Epithelial cell of proximal tubule (primary cell): ENCODE measurements around the gene ACADS. TPM values are rescaled to one million over a fixed set of nuclear protein-coding genes. Genes with fewer than 3 reads are reported as not detected.

Experiments
- DNase-seq: peaks from one replicate; pipeline ENCODE4 v3.0.0-alpha.2; 2011; ENCODE audit warnings: low read depth
- H3K4me3 ChIP-seq: 2 replicates; pipeline ENCODE4 v1.5.1; 2011; ENCODE audit warnings: low read depth, mild to moderate bottlenecking, low read length
- total RNA-seq: library from RNA; depleted of rRNA; stranded (reverse); fragments of >200 nt; gene quantifications from 2 replicates; pipeline ENCODE4 v1.2.3, GENCODE V29; 2015
- TF ChIP-seq, protein P1 (sequence below): conservative IDR thresholded peaks from 2 replicates; pipeline ENCODE4 v1.5.1; 2012; ENCODE audit warnings: low read depth, mild to moderate bottlenecking, low read length

The ACADS gene
- total RNA-seq, 1 donor from 2014 or later: 25.3 TPM

DNA sequence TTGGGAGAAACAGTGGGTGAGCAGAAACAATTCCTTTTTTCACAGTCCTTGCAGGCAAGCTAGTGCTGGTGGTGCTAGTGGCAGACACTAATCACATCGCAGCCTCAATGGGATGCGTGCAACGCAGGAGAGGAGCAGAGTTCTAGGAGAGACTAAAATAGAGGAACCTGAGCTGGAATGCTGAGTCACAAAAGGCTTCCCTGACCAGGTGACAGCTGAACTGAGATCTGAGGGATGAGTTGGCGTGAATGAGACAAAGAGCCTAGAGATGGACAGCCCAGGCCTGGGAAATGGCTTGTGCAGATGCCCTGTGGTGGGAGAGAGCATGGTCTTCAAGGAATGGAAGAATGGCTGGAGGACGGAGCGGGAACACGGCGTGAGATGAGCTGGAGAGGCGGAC, 25.8 kb downstream of the ACADS start:
- H3K4me3 ChIP-seq: no peak overlapping the region
- TF ChIP-seq, protein P1, sequence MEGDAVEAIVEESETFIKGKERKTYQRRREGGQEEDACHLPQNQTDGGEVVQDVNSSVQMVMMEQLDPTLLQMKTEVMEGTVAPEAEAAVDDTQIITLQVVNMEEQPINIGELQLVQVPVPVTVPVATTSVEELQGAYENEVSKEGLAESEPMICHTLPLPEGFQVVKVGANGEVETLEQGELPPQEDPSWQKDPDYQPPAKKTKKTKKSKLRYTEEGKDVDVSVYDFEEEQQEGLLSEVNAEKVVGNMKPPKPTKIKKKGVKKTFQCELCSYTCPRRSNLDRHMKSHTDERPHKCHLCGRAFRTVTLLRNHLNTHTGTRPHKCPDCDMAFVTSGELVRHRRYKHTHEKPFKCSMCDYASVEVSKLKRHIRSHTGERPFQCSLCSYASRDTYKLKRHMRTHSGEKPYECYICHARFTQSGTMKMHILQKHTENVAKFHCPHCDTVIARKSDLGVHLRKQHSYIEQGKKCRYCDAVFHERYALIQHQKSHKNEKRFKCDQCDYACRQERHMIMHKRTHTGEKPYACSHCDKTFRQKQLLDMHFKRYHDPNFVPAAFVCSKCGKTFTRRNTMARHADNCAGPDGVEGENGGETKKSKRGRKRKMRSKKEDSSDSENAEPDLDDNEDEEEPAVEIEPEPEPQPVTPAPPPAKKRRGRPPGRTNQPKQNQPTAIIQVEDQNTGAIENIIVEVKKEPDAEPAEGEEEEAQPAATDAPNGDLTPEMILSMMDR: no peak
- no peak for DNase-seq

DNA sequence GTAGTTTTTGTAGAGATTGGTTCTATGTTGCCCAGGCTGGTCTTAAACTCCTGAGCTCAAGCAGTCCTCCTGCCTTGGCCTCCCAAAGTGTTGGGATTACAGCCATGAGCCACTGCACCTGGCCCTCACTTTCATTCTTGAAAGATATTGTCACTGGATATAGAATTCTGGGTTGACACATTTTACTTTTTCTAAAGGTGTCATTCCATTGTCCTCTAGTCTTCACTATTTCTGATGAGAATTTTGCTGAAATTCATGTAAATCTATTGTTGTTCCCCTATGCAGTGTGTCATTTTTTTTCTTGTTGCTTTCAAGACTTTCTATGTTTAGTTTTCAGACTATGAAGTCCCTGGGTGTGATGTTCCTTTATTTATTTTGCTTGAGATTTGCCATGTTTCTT, 29.2 kb downstream of the ACADS start:
- TF ChIP-seq, protein P1: no peak
- no peak overlapping the region for H3K4me3 ChIP-seq
- DNase-seq: no peak

DNA sequence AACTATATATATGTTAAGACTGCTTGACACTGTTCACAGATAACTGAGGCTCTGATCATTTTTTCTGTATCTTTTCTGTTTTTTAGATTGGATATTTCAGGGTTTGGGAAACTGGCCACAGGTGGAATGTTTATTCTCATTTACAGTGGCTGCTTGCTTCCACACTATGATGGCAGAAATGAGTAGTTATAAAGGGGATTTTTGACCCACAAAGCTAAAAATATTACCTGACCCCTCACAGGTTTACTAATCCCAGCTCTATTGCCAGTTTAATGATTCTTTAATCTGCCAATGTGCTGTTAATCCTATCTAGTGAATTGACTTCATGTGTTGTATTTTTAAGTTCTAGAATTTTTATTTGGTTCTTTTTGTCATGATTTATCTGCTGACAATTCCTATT, 29.6 kb downstream of the ACADS start:
- DNase-seq: no peak
- H3K4me3 ChIP-seq: no peak overlapping the region
- TF ChIP-seq, protein P1: no peak

DNA sequence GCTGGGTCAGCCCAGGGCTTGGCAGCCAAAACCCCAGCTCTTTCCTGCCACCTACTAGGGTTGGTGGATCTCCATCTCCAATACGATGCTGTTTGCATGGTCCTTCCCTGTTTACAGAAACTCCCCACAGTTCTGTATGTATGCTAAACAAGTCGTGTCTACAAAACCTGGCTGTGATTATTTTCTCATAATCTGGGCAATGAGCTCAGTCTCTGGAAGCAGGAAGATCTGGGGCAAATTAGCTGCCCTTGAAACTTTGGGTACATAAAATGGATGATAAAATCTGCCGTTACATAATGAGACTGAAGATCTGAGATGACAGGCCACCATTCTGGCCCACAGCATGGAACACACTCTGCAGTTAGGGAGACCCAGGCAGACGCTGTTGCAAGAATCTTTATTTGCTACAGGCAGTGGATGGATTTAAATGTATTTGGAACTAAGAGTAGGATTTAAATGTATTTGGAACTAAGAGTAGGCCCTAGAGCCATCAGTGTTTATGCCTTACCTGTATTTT, 31.7 kb downstream of the ACADS start:
- TF ChIP-seq, protein P1: no peak
- no peak for DNase-seq

DNA sequence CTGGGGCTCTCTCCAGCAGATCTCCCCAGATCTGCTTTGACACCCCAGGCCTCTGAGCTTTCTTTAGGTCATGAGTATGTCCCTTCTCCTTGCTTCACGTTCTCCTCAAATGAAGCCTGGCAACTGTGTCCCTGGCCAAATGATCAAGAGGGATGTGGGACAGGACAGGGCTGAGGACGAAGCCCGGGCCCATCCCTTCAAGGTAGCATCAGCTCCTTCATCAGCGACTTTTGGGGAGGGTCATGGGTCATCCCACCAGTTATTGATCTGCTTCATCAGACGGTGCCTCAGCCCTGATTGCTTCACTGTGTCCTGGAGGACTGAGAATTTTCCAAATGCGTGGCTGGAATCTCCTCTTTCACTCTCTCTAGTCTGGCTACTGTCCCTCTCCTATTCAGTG, 32.3 kb downstream of the ACADS start:
- DNase-seq: no peak
- TF ChIP-seq, protein P1: no peak
- no peak overlapping the region for H3K4me3 ChIP-seq

More for the DNA sequence above, 31.7 kb downstream of the ACADS start:
- no peak overlapping the region for H3K4me3 ChIP-seq

DNA sequence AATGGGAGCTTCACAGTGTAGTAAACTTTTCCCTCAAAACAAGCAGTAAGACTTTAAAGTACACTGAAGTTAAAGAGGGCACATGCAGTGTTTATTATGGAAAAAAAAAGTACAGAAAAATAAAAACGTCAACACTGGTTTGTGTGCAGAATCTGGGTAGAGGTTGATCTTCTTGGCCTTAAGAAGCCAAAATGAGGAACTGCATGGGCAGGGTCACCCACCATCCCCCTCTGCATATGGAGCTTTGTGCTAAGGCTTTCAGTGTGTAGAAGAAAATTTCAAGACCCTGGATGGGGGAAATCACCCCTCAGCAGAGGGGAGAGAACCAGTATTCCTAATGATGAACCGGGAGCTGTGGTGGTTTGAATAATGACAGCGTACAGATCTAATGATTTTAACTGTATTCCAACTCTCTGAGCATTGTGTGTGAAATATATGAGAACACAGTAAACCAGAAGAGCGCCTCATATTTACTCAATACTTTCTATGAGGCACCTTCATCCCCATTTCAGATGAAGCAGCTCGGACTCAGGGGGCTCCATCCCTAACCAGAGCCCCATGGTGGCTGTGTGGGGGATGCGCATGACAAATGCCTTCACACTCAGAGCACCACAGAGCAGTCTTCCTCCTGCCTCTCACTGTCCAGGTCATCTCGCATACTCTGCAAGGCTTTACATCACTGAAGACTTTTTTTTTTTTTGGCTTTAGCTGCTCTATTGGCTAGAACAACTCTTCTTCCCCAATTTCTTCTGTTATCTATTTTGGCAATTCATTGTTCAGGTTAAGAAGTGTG, 33.4 kb downstream of the ACADS start:
- TF ChIP-seq, protein P1: no peak
- DNase-seq: no peak
- no peak overlapping the region for H3K4me3 ChIP-seq
